ENCODE results near the gene GAB1.

Gene GAB1

DNA sequence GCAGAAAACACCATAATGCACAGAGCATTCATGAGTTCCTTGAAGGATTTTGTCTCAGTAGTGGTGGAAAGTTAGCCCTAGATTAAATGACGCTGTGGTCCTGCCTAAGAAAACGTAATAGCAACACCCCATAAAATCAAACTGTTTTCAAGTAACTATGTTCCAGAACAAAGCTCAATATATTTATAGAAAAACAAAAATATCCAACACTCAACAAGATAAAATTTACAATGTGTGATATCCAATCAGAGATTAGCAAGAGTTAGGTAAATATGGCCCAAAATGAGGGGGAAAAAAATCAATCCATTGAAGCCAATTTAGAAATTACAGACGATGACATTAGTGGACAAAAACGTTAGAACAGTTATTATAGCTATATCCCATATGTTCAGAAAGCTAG lies 9.9 kb upstream of the GAB1 start:
- no peak for TF ChIP-seq ZNF565 (CRISPR knock-in tag; conservative IDR thresholded peaks at IDR 0.05; ENCODE audit: low read depth)
- TF ChIP-seq, protein P1, sequence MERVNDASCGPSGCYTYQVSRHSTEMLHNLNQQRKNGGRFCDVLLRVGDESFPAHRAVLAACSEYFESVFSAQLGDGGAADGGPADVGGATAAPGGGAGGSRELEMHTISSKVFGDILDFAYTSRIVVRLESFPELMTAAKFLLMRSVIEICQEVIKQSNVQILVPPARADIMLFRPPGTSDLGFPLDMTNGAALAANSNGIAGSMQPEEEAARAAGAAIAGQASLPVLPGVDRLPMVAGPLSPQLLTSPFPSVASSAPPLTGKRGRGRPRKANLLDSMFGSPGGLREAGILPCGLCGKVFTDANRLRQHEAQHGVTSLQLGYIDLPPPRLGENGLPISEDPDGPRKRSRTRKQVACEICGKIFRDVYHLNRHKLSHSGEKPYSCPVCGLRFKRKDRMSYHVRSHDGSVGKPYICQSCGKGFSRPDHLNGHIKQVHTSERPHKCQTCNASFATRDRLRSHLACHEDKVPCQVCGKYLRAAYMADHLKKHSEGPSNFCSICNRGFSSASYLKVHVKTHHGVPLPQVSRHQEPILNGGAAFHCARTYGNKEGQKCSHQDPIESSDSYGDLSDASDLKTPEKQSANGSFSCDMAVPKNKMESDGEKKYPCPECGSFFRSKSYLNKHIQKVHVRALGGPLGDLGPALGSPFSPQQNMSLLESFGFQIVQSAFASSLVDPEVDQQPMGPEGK (CRISPR knock-in tag; IDR thresholded peaks at IDR 0.05; ENCODE audit: borderline replicate concordance) = no peak
- no peak for TF ChIP-seq OSR1 (CRISPR knock-in tag; IDR thresholded peaks at IDR 0.05)
- TF ChIP-seq, protein P2, sequence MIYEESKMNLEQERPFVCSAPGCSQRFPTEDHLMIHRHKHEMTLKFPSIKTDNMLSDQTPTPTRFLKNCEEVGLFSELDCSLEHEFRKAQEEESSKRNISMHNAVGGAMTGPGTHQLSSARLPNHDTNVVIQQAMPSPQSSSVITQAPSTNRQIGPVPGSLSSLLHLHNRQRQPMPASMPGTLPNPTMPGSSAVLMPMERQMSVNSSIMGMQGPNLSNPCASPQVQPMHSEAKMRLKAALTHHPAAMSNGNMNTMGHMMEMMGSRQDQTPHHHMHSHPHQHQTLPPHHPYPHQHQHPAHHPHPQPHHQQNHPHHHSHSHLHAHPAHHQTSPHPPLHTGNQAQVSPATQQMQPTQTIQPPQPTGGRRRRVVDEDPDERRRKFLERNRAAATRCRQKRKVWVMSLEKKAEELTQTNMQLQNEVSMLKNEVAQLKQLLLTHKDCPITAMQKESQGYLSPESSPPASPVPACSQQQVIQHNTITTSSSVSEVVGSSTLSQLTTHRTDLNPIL (CRISPR knock-in tag; IDR thresholded peaks at IDR 0.05; ENCODE audit: low read depth) = no peak
- no peak for TF ChIP-seq CSDC2 (CRISPR knock-in tag; IDR thresholded peaks at IDR 0.05)
- ATAC-seq = no peak

- no peak for ATAC-seq
- TF ChIP-seq, protein P3, sequence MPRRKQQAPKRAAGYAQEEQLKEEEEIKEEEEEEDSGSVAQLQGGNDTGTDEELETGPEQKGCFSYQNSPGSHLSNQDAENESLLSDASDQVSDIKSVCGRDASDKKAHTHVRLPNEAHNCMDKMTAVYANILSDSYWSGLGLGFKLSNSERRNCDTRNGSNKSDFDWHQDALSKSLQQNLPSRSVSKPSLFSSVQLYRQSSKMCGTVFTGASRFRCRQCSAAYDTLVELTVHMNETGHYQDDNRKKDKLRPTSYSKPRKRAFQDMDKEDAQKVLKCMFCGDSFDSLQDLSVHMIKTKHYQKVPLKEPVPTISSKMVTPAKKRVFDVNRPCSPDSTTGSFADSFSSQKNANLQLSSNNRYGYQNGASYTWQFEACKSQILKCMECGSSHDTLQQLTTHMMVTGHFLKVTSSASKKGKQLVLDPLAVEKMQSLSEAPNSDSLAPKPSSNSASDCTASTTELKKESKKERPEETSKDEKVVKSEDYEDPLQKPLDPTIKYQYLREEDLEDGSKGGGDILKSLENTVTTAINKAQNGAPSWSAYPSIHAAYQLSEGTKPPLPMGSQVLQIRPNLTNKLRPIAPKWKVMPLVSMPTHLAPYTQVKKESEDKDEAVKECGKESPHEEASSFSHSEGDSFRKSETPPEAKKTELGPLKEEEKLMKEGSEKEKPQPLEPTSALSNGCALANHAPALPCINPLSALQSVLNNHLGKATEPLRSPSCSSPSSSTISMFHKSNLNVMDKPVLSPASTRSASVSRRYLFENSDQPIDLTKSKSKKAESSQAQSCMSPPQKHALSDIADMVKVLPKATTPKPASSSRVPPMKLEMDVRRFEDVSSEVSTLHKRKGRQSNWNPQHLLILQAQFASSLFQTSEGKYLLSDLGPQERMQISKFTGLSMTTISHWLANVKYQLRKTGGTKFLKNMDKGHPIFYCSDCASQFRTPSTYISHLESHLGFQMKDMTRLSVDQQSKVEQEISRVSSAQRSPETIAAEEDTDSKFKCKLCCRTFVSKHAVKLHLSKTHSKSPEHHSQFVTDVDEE (CRISPR knock-in tag; IDR thresholded peaks at IDR 0.05) = no peak
- TF ChIP-seq POU6F1 (CRISPR knock-in tag; IDR thresholded peaks at IDR 0.05; ENCODE audit: borderline replicate concordance, low read depth) = no peak
- no peak for TF ChIP-seq CSDC2 (CRISPR knock-in tag; IDR thresholded peaks at IDR 0.05)
- TF ChIP-seq ZNF70 (CRISPR knock-in tag; IDR thresholded peaks at IDR 0.05) = no peak
- no peak for TF ChIP-seq ESRRG (CRISPR knock-in tag; IDR thresholded peaks at IDR 0.05)
- TF ChIP-seq ZNF8 (CRISPR knock-in tag; IDR thresholded peaks at IDR 0.05) = no peak
- no peak for TF ChIP-seq TCF4 (CRISPR knock-in tag; IDR thresholded peaks at IDR 0.05; ENCODE audit: borderline replicate concordance)
- no peak for TF ChIP-seq TOX (CRISPR knock-in tag; IDR thresholded peaks at IDR 0.05; ENCODE audit: borderline replicate concordance)
Observed at GRCh38 chr4:143329985-143330384, 6.7 kb upstream of the GAB1 start.

DNA sequence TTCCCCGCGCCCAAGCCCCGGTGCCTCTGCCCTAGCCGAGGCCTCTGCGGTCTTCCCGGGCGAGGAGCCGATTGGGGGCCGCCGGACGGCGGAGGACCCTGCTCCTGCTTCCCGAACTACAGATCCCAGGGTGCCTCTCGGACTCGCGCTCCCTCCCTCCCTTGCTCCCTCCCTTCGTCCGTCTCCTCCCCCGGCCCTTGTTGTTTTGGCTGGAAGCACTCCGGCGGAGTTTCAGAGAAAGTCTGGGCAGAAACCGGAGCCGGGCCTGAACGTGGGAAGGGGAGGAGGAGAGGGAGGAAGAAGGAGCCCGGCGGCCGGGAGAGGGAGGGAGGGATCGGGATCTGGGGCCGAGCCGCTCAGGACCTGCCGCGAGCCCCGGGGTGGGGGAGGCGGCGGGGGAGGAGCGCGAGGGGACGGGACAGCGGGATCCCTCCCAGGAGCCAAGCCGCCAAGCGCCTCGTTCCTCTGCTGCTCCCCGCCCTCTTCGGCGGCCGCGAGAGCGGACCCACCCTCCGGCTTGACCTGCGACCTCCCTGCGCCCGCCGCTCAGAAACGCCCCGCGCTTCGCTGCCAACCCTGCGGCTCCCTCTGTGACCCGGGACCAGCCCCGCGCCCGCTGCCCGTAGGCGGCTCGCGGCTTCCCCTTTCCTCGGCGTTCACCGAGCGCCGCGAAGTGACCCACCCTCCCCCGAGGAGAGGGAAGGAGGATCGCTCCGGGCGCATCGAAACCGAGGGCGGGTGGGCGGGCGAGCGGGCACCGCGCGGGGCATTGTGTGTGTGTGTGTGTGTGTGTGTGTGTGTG lies 496 bp upstream of the GAB1 start:
- peak; percentile 84 for ATAC-seq
- TF ChIP-seq ZFP3 (CRISPR knock-in tag; IDR thresholded peaks at IDR 0.05) (no peak), ZNF70 (CRISPR knock-in tag; IDR thresholded peaks at IDR 0.05) (no peak), OSR1 (CRISPR knock-in tag; IDR thresholded peaks at IDR 0.05) (no peak), POU6F1 (CRISPR knock-in tag; IDR thresholded peaks at IDR 0.05; ENCODE audit: borderline replicate concordance, low read depth) (no peak), TOX (CRISPR knock-in tag; IDR thresholded peaks at IDR 0.05; ENCODE audit: borderline replicate concordance) (no peak), ARNTL (CRISPR knock-in tag; IDR thresholded peaks at IDR 0.05; ENCODE audit: borderline replicate concordance, low read depth) (no peak), CSDC2 (CRISPR knock-in tag; IDR thresholded peaks at IDR 0.05) (no peak), GLIS3 (CRISPR knock-in tag; IDR thresholded peaks at IDR 0.05) (no peak), ZC3H10 (CRISPR knock-in tag; IDR thresholded peaks at IDR 0.05) (no peak), RARB (CRISPR knock-in tag; IDR thresholded peaks at IDR 0.05) (no peak)
- TF ChIP-seq, protein P3 (CRISPR knock-in tag; IDR thresholded peaks at IDR 0.05) = no peak
- TF ChIP-seq, protein P2 (CRISPR knock-in tag; IDR thresholded peaks at IDR 0.05; ENCODE audit: low read depth) = no peak
- TF ChIP-seq, protein P4, sequence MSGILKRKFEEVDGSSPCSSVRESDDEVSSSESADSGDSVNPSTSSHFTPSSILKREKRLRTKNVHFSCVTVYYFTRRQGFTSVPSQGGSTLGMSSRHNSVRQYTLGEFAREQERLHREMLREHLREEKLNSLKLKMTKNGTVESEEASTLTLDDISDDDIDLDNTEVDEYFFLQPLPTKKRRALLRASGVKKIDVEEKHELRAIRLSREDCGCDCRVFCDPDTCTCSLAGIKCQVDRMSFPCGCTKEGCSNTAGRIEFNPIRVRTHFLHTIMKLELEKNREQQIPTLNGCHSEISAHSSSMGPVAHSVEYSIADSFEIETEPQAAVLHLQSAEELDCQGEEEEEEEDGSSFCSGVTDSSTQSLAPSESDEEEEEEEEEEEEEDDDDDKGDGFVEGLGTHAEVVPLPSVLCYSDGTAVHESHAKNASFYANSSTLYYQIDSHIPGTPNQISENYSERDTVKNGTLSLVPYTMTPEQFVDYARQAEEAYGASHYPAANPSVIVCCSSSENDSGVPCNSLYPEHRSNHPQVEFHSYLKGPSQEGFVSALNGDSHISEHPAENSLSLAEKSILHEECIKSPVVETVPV (CRISPR knock-in tag; IDR thresholded peaks at IDR 0.05) = no peak
